Measurements from ENCODE around the gene S100A5.

GRCh38 chr1:153566414-153567371, 26.0 kb upstream of the S100A5 start:
- TF ChIP-seq CTCF (IDR thresholded peaks at IDR 0.05) (no peak), ZFX (IDR thresholded peaks at IDR 0.05; ENCODE audit: borderline replicate concordance) (no peak)
